ENCODE measurements around the gene IGFBP4. TPM values are rescaled to one million over a fixed set of nuclear protein-coding genes. Genes with fewer than 3 reads are reported as not detected.
A peak's percentile ranks its signal among the peaks of the same experiment; 100 is the strongest.

IGFBP4 gene
- total RNA-seq, 1 donor from 2014 or later: 108 TPM

DNA sequence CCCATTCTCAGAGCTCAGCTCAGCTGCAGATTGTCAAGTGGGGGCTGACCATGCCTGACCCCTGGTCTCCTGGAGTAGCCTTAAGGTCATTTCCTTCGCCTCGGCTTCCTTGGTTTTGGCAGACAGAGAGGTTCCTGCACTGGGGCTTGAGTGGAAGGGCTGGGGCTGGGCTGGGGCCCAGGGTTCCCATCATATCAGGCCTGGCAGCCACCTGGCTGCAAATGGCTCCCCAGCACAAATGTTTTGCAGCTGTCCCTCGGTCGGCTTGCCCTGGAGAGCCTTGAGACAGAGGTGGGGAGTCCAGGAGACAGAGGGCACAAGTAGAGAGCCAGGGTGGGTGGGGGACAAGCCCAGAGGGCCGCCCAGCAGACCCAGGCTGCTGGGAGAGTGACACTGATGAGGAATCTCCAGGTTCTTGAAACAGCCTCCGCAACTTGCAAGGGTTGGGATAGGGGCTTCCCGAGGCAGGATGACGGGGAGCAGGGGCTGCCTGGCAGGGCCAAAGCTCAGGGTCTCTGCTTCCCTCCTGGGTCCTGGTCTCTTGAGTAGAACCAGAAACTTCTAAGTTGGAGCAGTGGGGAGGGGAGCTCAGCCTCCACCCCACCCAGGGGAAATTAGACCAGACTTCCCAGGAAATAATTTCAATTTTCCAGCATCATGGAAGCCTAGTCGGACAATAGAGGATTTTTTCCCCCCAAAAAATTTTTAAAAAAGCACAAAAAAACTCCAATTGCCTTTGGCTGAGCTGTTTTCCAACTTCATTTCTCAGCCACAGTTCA is 19.3 kb downstream of the IGFBP4 start:
- Mint-ChIP-seq H3K36me3 (no peaks in the 10 kb centered on the region), H3K4me1 (peaks cover 65% of the 10 kb centered on the region), H3K27ac (peak overlapping the region; percentile 89), H3K27me3 (ENCODE audit: low read depth) (no peaks in the 10 kb centered on the region), H3K4me3 (no peak overlapping the region), H3K9me3 (no peaks in the 10 kb centered on the region)
- no peak for TF ChIP-seq CTCF (IDR thresholded peaks at IDR 0.05; ENCODE audit: unreplicated experiment)
- no peak for DNase-seq (ENCODE audit: low spot score in 2 of 2, unreplicated experiment in 2 of 2)

GRCh38 chr17:40463122-40463550 is 19.9 kb downstream of the IGFBP4 start:
- Mint-ChIP-seq H3K4me3 (no peak overlapping the region), H3K9me3 (no peaks in the 10 kb centered on the region), H3K36me3 (no peaks in the 10 kb centered on the region), H3K27me3 (ENCODE audit: low read depth) (no peaks in the 10 kb centered on the region), H3K27ac (peak overlapping the region; percentile 89), H3K4me1 (peaks cover 59% of the 10 kb centered on the region)
- no peak for DNase-seq (ENCODE audit: low spot score in 2 of 2, unreplicated experiment in 2 of 2)
- no peak for TF ChIP-seq CTCF (IDR thresholded peaks at IDR 0.05; ENCODE audit: unreplicated experiment)

DNA sequence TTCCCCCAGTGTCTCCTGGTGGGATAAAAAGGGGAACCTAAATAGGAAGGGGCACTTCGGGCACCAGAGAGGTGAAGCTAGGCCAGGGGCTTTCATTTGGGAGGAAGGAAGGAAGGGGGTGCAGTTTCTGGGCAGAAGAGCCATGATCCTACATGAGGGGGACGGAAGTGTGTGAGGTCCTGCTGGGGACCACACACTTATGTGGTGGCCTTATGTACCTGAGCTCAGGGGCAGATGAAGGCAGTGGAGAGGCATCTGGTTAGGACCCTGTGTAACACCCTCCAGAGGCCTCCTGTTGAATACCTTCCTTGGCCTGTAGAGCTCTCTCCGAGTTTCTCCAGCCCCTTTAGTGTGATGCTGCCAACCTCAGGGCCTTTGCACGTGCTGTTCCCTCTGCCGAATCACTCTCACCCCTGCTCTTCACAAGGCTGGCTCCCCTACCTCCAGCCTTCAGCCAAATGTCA is 21.2 kb downstream of the IGFBP4 start:
- Mint-ChIP-seq H3K4me1 (peaks cover 47% of the 10 kb centered on the region), H3K36me3 (no peaks in the 10 kb centered on the region), H3K4me3 (no peak overlapping the region), H3K27ac (peak overlapping the region; percentile 34), H3K27me3 (ENCODE audit: low read depth) (no peaks in the 10 kb centered on the region), H3K9me3 (no peaks in the 10 kb centered on the region)
- no peak for DNase-seq (ENCODE audit: low spot score in 2 of 2, unreplicated experiment in 2 of 2)
- TF ChIP-seq CTCF (IDR thresholded peaks at IDR 0.05; ENCODE audit: unreplicated experiment): no peak

- H3K27me3 Mint-ChIP-seq (ENCODE audit: low read depth): no peaks in the 10 kb centered on the region
- peaks cover 37% of the 10 kb centered on the region for H3K4me1 Mint-ChIP-seq
- no peak for DNase-seq (ENCODE audit: low spot score in 2 of 2, unreplicated experiment in 2 of 2)
- H3K36me3 Mint-ChIP-seq: no peaks in the 10 kb centered on the region
- TF ChIP-seq CTCF (IDR thresholded peaks at IDR 0.05; ENCODE audit: unreplicated experiment): no peak
- no peak overlapping the region for H3K4me3 Mint-ChIP-seq
- no peaks in the 10 kb centered on the region for H3K9me3 Mint-ChIP-seq
- no peak overlapping the region for H3K27ac Mint-ChIP-seq
Observed at GRCh38 chr17:40466298-40466971, 23.2 kb downstream of the IGFBP4 start.

DNA sequence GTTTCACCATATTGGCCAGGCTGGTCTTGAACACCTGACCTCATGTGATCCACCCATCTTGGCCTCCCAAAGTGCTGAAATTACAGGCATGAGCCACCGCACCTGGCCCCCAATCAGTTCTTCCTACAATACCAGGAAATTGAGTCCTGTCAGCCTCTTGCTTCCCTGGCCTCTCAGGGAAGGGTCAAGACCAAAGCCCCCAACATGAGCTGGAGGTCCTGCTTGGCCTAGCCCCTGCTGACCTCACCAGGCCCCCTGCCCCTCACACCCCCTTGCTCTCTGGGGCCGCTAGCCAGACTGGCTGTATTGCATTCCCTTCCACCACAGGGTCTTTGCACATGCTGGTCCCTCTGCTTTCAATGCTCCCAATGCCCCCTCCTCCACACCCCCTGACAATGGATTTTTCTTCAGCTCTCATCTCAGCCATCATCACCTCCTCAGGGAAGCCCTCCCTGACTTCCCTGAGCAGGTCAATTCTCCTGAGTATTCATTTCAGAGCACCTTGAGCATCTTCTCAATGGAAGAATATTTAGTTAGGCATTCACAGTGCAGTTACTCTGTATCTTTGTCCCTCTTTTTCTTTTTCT is 24.1 kb downstream of the IGFBP4 start:
- Mint-ChIP-seq H3K36me3 (no peaks in the 10 kb centered on the region), H3K4me3 (no peak overlapping the region), H3K9me3 (peaks cover 2% of the 10 kb centered on the region), H3K4me1 (peaks cover 31% of the 10 kb centered on the region), H3K27ac (no peak overlapping the region), H3K27me3 (ENCODE audit: low read depth) (no peaks in the 10 kb centered on the region)
- no peak for TF ChIP-seq CTCF (IDR thresholded peaks at IDR 0.05; ENCODE audit: unreplicated experiment)
- no peak for DNase-seq (ENCODE audit: low spot score in 2 of 2, unreplicated experiment in 2 of 2)

All from mesothelial cell of epicardium (in vitro differentiated cells).